Upper lobe of left lung (tissue), 6 donors: ENCODE results near the gene ZNF23. TPM values are rescaled to one million over a fixed set of nuclear protein-coding genes. Genes with fewer than 3 reads are reported as not detected.
A peak's percentile ranks its signal among the peaks of the same experiment; 100 is the strongest.

Source experiments
- ATAC-seq, 2 donors: fragments of 200-7000 bp; cut with Tn5 transposase; one replicate each; pipeline ENCODE4 v1.9.1; 2022; ENCODE audit warnings: mild to moderate bottlenecking in 2 of 2, moderate library complexity in 2 of 2; ENCODE audit not compliant: low FRiP score in 2 of 2
- DNase-seq, 2 donors: peaks; one replicate each; pipeline ENCODE4 v3.0.0-alpha.2; 2019 to 2020
- H3K27ac ChIP-seq, 4 donors: fragments of 200-600 bp; sonication (generic); one replicate each; pipeline ENCODE4 v1.5.1; 2016 to 2019
- H3K27me3 ChIP-seq, 4 donors: fragments of 200-600 bp; sonication (generic); one replicate each; pipeline ENCODE4 v1.5.1; 2017 to 2019
- H3K36me3 ChIP-seq, 4 donors: fragments of 200-600 bp; sonication (generic); one replicate each; pipeline ENCODE4 v1.5.1; 2016 to 2019
- H3K4me1 ChIP-seq, 4 donors: fragments of 200-600 bp; sonication (generic); one replicate each; pipeline ENCODE4 v1.5.1; 2018 to 2019
- H3K4me3 ChIP-seq, 4 donors: fragments of 200-600 bp; sonication (generic); one replicate each; pipeline ENCODE4 v1.5.1; 2017 to 2019; ENCODE audit warnings: mild to moderate bottlenecking in 2 of 4, moderate library complexity in 1 of 4
- H3K9me3 ChIP-seq, 4 donors: fragments of 200-600 bp; sonication (generic); one replicate each; pipeline ENCODE4 v1.5.1; 2018 to 2019
- EP300 ChIP-seq, 4 donors: sonication (generic); formaldehyde crosslinking; IDR thresholded peaks; one replicate each; pipeline ENCODE4 v1.5.1; 2017; ENCODE audit warnings: antibody characterized with exemption in 4 of 4, control low read depth in 2 of 4
- POLR2A ChIP-seq, 4 donors: fragments of 450-650 bp; IDR thresholded peaks; one replicate each; pipeline ENCODE4 v1.5.1; 2016 to 2017; ENCODE audit warnings: antibody characterized with exemption in 4 of 4, mild to moderate bottlenecking in 2 of 4
- POLR2AphosphoS5 ChIP-seq, 2 donors: sonication (generic); formaldehyde crosslinking; IDR thresholded peaks; one replicate each; pipeline ENCODE4 v1.5.1; 2017; ENCODE audit warnings: antibody characterized with exemption in 2 of 2
- WGBS, 2 donors: methylation state at CpG; one replicate each; pipeline ENCODE4 v1.1.5; 2017 to 2018; 5-methylcytosine and 5-hydroxymethylcytosine counted together
- total RNA-seq, 6 donors: library from RNA; depleted of rRNA in 4 of 6; stranded (reverse); fragments of >200 nt in 4 of 6; gene quantifications; one replicate each; pipeline versions ENCODE4 v1.1.0 to v1.2.1, GENCODE V29; 2016 to 2021
- TF ChIP-seq, protein P1 (sequence below), 6 experiments: fragments of 450-650 bp in 4 of 6; fragments of 200-600 bp in 2 of 6; sonication (generic) in 2 of 6; IDR thresholded peaks; one replicate each; pipeline ENCODE4 v1.5.1; 2016 to 2019; ENCODE audit warnings: antibody characterized with exemption in 6 of 6
- donor health status: DM: no; HTN: no; CAD: no; lungs with moderate emphysema.
- donor health status: DM: no; HTN: yes; CAD: no; lungs with severe emphysema.

ZNF23 gene
- total RNA-seq, 6 donors from 2014 or later, result 7.1 to 28.3 (median 12.5) TPM

DNA sequence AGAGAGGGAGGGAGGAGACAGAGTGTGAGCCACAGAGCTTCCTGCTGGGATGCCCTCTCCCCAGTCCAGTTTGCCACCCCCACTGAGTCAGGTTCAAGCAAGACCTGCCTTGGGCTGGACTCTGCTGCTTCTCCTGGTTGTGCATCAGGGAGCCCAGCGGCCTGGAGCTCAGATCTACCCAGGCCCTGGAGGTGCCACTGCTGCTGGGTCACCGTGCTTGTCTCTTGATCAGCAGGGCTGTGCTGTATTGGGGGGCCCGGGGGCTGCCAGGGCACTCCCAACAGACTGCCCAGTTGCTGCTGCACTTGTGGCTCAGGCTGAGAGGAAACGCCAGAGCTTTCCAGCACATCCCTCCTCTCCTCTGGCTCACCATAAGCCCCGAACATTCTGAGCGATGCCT, 29.1 kb downstream of the ZNF23 start:
- TF ChIP-seq POLR2A (IDR thresholded peaks at IDR 0.05) (no peak), EP300 (IDR thresholded peaks at IDR 0.05) (no peak), POLR2AphosphoS5 (IDR thresholded peaks at IDR 0.05) (no peak)
- TF ChIP-seq, protein P1, sequence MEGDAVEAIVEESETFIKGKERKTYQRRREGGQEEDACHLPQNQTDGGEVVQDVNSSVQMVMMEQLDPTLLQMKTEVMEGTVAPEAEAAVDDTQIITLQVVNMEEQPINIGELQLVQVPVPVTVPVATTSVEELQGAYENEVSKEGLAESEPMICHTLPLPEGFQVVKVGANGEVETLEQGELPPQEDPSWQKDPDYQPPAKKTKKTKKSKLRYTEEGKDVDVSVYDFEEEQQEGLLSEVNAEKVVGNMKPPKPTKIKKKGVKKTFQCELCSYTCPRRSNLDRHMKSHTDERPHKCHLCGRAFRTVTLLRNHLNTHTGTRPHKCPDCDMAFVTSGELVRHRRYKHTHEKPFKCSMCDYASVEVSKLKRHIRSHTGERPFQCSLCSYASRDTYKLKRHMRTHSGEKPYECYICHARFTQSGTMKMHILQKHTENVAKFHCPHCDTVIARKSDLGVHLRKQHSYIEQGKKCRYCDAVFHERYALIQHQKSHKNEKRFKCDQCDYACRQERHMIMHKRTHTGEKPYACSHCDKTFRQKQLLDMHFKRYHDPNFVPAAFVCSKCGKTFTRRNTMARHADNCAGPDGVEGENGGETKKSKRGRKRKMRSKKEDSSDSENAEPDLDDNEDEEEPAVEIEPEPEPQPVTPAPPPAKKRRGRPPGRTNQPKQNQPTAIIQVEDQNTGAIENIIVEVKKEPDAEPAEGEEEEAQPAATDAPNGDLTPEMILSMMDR (IDR thresholded peaks at IDR 0.05), result no peak
- H3K36me3 ChIP-seq, result no peaks in the 10 kb centered on the region
- H3K27ac ChIP-seq, result no peak overlapping the region
- WGBS, 2 donors, result 80 to 89% methylated on average over 3 to 6 of the region's 6 CpGs
- ATAC-seq, result no peak
- no peaks in the 10 kb centered on the region for H3K4me1 ChIP-seq
- no peaks in the 10 kb centered on the region for H3K9me3 ChIP-seq
- H3K27me3 ChIP-seq, result no peaks in the 10 kb centered on the region
- no peak overlapping the region for H3K4me3 ChIP-seq
- peak in 1 of 2 donors; percentile 38 for DNase-seq

DNA sequence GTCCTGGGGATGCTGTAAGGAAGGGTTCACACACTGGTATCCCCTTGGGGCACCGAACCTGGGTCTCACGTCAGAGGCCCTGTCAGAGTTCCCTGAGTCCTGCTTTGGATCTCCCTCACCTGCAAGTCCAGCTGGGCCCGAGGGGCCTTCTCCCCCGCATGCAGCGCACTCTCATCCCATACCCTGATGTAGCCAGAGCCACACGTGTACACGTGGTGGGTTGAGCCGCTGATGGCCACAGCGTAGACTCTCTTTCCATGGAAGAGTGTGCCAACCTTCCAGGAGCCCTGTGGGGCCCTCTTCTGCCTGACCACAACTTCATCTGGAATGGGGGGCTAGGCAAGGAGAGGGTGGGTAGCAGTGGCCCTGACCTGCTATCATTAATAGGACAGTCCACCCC, 30.1 kb downstream of the ZNF23 start:
- peak in 1 of 2 donors; percentile 46 for DNase-seq
- TF ChIP-seq POLR2A (IDR thresholded peaks at IDR 0.05), result no peak
- no peak for TF ChIP-seq EP300 (IDR thresholded peaks at IDR 0.05)
- TF ChIP-seq POLR2AphosphoS5 (IDR thresholded peaks at IDR 0.05), result no peak
- TF ChIP-seq, protein P1 (IDR thresholded peaks at IDR 0.05), result no peak
- no peak overlapping the region for H3K27ac ChIP-seq
- H3K4me1 ChIP-seq, result no peaks in the 10 kb centered on the region
- H3K27me3 ChIP-seq, result no peaks in the 10 kb centered on the region
- 95 to 98% methylated on average over 6 to 7 of the region's 9 CpGs for WGBS, 2 donors
- no peak overlapping the region for H3K4me3 ChIP-seq
- no peaks in the 10 kb centered on the region for H3K36me3 ChIP-seq
- H3K9me3 ChIP-seq, result no peaks in the 10 kb centered on the region
- peak in 1 of 2 donors; percentile 7 for ATAC-seq

DNA sequence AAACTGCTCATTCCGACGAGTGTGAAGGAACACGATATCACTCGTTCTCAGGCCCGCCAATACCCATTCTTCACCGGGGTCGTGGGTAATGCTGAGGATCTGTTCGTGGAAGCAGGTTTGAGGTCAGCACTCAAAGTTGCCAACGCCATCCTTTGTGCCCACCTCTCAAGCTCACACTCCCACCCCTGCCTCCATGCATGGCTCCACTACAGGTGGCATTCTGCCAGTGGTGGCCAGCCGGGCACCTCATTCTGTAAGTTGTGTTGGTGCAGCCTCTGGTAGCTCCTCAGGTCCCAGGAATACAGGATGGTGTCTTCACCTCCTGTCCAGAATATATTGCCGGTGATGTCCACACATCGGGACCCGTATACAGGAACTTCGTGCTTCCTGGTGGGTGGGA, 30.9 kb downstream of the ZNF23 start:
- Histone ChIP-seq H3K4me1 (peaks cover 0 to 5% (median 0%) of the 10 kb centered on the region in 4 donors), H3K27me3 (peaks cover 0 to under 1% (median 0%) of the 10 kb centered on the region in 4 donors), H3K4me3 (no peak overlapping the region), H3K36me3 (no peaks in the 10 kb centered on the region), H3K9me3 (no peaks in the 10 kb centered on the region), H3K27ac (no peak overlapping the region)
- no peak for ATAC-seq
- TF ChIP-seq, protein P1 (IDR thresholded peaks at IDR 0.05), result no peak
- no peak for TF ChIP-seq EP300 (IDR thresholded peaks at IDR 0.05)
- TF ChIP-seq POLR2A (IDR thresholded peaks at IDR 0.05), result no peak
- no peak for TF ChIP-seq POLR2AphosphoS5 (IDR thresholded peaks at IDR 0.05)
- WGBS, 2 donors, result 87 to 88% methylated on average over 13 to 14 of the region's 14 CpGs
- DNase-seq, result no peak

DNA sequence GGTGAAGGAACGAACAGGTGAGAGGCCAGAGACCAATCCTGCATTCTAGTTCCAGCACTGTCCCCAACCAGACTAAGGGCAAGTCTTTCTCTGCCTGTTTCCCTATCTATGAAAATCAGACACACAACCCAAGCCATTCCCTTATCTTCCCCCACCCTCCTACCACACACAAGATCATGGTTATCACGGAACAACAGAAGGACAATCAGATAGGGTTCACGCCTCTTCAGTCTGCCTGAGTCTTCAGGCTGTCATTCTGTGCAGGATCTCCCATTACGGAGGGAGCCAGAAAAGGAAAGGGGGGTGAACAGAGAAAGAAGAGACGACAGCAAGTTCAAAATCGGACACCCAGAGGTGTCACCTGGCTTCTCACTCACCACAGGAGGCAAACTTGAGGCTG, 31.3 kb downstream of the ZNF23 start:
- no peaks in the 10 kb centered on the region for H3K9me3 ChIP-seq
- peaks cover 0 to 5% (median 2%) of the 10 kb centered on the region in 4 donors for H3K27me3 ChIP-seq
- ATAC-seq, result no peak
- no peak overlapping the region for H3K4me3 ChIP-seq
- 65% methylated on average over 6 of the region's 6 CpGs for WGBS, 2 donors
- no peak overlapping the region for H3K27ac ChIP-seq
- TF ChIP-seq EP300 (IDR thresholded peaks at IDR 0.05) (no peak), POLR2A (IDR thresholded peaks at IDR 0.05) (no peak), POLR2AphosphoS5 (IDR thresholded peaks at IDR 0.05) (no peak)
- TF ChIP-seq, protein P1 (IDR thresholded peaks at IDR 0.05), result no peak
- H3K36me3 ChIP-seq, result no peaks in the 10 kb centered on the region
- DNase-seq, result no peak
- H3K4me1 ChIP-seq, result peaks cover 0 to 9% (median 0%) of the 10 kb centered on the region in 4 donors

DNA sequence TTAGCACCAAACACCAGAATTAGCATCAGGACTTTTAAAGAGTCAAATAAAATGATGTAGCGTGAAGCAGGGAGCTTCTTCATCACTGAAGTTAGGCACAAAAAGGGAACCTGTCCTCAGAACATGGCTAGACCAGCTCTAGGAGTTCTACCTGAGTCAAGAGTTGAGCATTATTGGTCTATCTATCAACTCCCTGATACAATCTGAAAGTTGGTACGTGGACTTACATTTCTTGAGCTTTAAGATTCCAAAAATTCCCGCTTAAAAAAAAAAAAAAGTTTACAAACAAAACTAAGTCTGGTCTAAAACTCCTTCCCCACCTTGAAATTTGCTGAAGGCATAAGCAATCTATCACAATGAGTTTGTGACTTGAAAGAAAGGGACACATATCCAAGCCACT, 32.5 kb downstream of the ZNF23 start:
- Histone ChIP-seq H3K27ac (no peak overlapping the region), H3K9me3 (no peaks in the 10 kb centered on the region), H3K4me1 (peaks cover 0 to 9% (median 0%) of the 10 kb centered on the region in 4 donors), H3K27me3 (peaks cover 0 to 7% (median 3%) of the 10 kb centered on the region in 4 donors), H3K36me3 (no peaks in the 10 kb centered on the region), H3K4me3 (no peak overlapping the region)
- ATAC-seq (no peak), DNase-seq (no peak)
- 75 to 84% methylated on average over 3 of the region's 3 CpGs for WGBS, 2 donors
- TF ChIP-seq POLR2AphosphoS5 (IDR thresholded peaks at IDR 0.05) (no peak), POLR2A (IDR thresholded peaks at IDR 0.05) (no peak), EP300 (IDR thresholded peaks at IDR 0.05) (no peak)
- TF ChIP-seq, protein P1 (IDR thresholded peaks at IDR 0.05), result no peak
